Right lobe of liver (tissue), 4 donors: ENCODE results near the gene ASPHD1.

ENCODE experiments used
- POLR2A ChIP-seq: fragments of 450-650 bp; IDR thresholded peaks from one replicate; pipeline ENCODE4 v1.6.1; 2017; ENCODE audit warnings: antibody characterized with exemption, mild to moderate bottlenecking
- TF ChIP-seq, protein P1 (sequence below), 4 donors: fragments of 200-600 bp in 3 of 4; fragments of 450-650 bp in 1 of 4; IDR thresholded peaks; one replicate each; pipeline versions ENCODE4 v1.5.1 to v1.8.0; 2016 to 2022; ENCODE audit warnings: antibody characterized with exemption in 4 of 4, mild to moderate bottlenecking in 2 of 4
- donor health status: DM: no; HTN: no; CAD: no.
- donor health status: DM: no; HTN: no; CAD: no.
- donor health status: DM: no; HTN: yes; CAD: no.

DNA sequence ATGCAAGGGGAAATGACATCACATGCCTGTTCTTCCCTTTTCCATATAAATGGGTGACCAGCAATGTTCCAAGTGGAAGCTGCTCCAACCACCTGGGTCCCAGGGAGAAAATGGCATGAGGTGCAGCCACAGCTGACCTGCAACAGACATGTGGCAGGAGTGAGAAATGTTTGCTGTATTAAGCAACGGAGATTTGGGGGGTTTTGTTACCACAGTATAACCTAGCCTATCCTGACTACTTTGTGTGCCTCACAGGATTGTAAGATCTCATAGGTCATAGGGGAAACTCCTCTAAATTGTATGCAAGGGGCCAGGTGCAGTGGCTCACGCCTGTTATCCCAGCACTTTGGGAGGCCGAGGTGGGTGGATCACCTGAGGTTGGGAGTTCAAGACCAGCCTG is 49.3 kb upstream of the ASPHD1 start:
- TF ChIP-seq, protein P1, sequence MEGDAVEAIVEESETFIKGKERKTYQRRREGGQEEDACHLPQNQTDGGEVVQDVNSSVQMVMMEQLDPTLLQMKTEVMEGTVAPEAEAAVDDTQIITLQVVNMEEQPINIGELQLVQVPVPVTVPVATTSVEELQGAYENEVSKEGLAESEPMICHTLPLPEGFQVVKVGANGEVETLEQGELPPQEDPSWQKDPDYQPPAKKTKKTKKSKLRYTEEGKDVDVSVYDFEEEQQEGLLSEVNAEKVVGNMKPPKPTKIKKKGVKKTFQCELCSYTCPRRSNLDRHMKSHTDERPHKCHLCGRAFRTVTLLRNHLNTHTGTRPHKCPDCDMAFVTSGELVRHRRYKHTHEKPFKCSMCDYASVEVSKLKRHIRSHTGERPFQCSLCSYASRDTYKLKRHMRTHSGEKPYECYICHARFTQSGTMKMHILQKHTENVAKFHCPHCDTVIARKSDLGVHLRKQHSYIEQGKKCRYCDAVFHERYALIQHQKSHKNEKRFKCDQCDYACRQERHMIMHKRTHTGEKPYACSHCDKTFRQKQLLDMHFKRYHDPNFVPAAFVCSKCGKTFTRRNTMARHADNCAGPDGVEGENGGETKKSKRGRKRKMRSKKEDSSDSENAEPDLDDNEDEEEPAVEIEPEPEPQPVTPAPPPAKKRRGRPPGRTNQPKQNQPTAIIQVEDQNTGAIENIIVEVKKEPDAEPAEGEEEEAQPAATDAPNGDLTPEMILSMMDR (IDR thresholded peaks at IDR 0.05): no peak
- no peak for TF ChIP-seq POLR2A
